Osteocyte (in vitro differentiated cells): ENCODE measurements around the gene RREB1. TPM values are rescaled to one million over a fixed set of nuclear protein-coding genes. Genes with fewer than 3 reads are reported as not detected.
A peak's percentile ranks its signal among the peaks of the same experiment; 100 is the strongest.

Experiments used
- DNase-seq: peaks from one replicate; pipeline ENCODE4 v3.0.0; 2021; ENCODE audit warnings: mixed read lengths; ENCODE audit not compliant: unreplicated experiment; ENCODE audit errors: extremely low spot score
- H3K27ac Mint-ChIP-seq: one replicate; pipeline ENCODE4 v1.8.0; 2021; ENCODE audit warnings: mild to moderate bottlenecking, mixed read lengths; ENCODE audit not compliant: unreplicated experiment
- H3K27me3 Mint-ChIP-seq: one replicate; pipeline ENCODE4 v1.8.0; 2021; ENCODE audit warnings: mixed read lengths; ENCODE audit not compliant: unreplicated experiment
- H3K36me3 Mint-ChIP-seq: one replicate; pipeline ENCODE4 v1.8.0; 2021; ENCODE audit warnings: mixed read lengths; ENCODE audit not compliant: unreplicated experiment
- H3K4me1 Mint-ChIP-seq: one replicate; pipeline ENCODE4 v1.8.0; 2021; ENCODE audit warnings: mixed read lengths; ENCODE audit not compliant: unreplicated experiment
- H3K4me3 Mint-ChIP-seq: one replicate; pipeline ENCODE4 v1.8.0; 2021; ENCODE audit warnings: mild to moderate bottlenecking, moderate library complexity, mixed read lengths; ENCODE audit not compliant: unreplicated experiment
- H3K9me3 Mint-ChIP-seq: one replicate; pipeline ENCODE4 v1.8.0; 2021; ENCODE audit warnings: mixed read lengths; ENCODE audit not compliant: unreplicated experiment
- total RNA-seq: library from RNA; stranded (reverse); gene quantifications from 2 replicates; pipeline ENCODE4 v1.2.1, GENCODE V29; 2021
- TF ChIP-seq, protein P1 (sequence below): fragments of 200-600 bp; sonication (generic); IDR thresholded peaks from 2 replicates; pipeline ENCODE4 v1.5.0; 2021; ENCODE audit warnings: antibody characterized with exemption, mild to moderate bottlenecking, moderate library complexity

The RREB1 gene
- total RNA-seq, 1 donor from 2014 or later = 29.9 TPM

DNA sequence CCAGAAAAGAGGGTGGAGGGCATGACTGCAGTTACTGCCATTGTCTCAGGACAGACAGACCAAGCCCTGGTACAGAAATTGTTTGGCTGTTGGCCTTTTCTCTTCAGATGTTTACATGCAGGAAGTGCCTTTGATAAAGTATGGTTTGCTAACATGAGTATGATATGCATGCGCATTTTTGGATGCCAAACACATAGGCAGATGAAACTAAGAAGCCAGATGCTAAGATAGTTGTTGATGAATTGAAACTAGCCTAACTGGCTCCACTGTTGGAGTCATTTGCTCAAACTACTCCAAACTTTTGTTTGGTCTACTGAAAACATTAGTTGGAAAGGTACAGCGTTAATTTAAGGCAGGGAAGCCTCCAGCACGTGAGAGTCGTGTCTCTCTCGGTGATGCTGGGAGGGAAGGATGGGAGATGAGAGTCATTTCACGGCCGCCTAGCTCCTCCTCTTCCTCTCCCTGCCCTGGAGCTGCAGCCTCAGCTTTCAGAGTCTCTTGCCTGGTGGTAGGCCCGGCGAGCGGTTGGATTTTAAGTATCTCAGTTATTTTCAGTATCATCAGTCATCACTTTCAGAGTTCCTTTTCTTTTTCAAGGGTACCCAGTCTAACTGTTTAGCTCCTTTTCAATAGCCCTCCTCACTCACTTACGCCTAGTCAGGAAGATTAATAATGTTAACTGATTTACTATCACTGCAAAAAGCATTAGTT, 29.7 kb downstream of the RREB1 start:
- no peaks in the 10 kb centered on the region for H3K36me3 Mint-ChIP-seq
- TF ChIP-seq, protein P1, sequence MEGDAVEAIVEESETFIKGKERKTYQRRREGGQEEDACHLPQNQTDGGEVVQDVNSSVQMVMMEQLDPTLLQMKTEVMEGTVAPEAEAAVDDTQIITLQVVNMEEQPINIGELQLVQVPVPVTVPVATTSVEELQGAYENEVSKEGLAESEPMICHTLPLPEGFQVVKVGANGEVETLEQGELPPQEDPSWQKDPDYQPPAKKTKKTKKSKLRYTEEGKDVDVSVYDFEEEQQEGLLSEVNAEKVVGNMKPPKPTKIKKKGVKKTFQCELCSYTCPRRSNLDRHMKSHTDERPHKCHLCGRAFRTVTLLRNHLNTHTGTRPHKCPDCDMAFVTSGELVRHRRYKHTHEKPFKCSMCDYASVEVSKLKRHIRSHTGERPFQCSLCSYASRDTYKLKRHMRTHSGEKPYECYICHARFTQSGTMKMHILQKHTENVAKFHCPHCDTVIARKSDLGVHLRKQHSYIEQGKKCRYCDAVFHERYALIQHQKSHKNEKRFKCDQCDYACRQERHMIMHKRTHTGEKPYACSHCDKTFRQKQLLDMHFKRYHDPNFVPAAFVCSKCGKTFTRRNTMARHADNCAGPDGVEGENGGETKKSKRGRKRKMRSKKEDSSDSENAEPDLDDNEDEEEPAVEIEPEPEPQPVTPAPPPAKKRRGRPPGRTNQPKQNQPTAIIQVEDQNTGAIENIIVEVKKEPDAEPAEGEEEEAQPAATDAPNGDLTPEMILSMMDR = no peak
- no peaks in the 10 kb centered on the region for H3K9me3 Mint-ChIP-seq
- peak overlapping the region; percentile 92 for H3K27ac Mint-ChIP-seq
- H3K4me1 Mint-ChIP-seq = peaks cover 52% of the 10 kb centered on the region
- H3K4me3 Mint-ChIP-seq = peak overlapping the region; percentile 67
- DNase-seq = peak; percentile 81
- H3K27me3 Mint-ChIP-seq = no peaks in the 10 kb centered on the region

DNA sequence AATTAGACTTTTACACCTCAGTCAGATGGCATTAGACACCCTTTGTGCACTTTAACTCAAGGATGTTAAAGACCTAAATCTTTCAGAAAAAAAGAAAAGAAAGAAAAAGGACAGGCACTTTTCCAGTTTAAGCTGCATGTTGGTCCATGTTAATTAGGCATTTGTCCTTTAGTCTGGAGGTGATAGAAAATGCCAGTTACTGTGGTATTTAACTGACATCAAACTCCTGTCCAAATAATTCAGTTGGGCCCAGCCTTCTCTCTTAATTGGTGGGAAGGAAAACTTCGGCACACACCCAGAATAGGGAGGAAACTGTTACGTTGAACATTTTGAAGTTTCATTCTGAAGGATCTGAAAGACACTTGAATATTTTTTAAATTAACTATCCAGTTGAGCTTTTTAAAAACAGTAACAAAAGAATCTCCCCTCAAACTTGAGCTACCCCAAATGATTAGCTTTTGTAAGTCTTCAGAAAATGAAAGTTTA, 30.3 kb downstream of the RREB1 start:
- Mint-ChIP-seq H3K27ac (peak overlapping the region; percentile 92), H3K27me3 (no peaks in the 10 kb centered on the region), H3K4me1 (peaks cover 52% of the 10 kb centered on the region), H3K4me3 (peak overlapping the region; percentile 67), H3K9me3 (no peaks in the 10 kb centered on the region), H3K36me3 (no peaks in the 10 kb centered on the region)
- TF ChIP-seq, protein P1 = no peak
- DNase-seq = peak; percentile 4

DNA sequence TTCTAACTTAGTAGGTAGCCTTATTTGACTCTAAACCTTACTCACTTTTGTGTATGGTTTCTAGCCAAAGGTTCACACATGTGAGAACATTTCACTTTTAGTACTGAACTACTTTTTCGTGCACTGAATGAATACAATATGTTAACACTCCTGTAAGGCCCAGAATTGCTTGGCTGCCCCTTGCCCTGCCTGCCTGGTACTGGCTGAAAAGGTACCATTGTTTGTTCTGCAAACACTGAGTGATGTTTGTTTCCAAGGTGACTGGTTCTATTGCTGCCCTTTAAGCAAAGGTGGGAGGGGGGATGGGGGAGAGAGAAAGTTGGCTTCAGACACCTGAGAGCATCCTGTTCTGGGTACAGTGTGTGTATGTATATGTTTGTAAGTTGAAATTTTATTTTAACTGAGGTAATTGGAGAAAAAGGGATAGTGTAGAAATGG, 31.2 kb downstream of the RREB1 start:
- TF ChIP-seq, protein P1 = no peak
- Mint-ChIP-seq H3K36me3 (no peaks in the 10 kb centered on the region), H3K27ac (peak overlapping the region; percentile 92), H3K4me3 (peak overlapping the region; percentile 14), H3K9me3 (no peaks in the 10 kb centered on the region), H3K4me1 (peaks cover 59% of the 10 kb centered on the region), H3K27me3 (no peaks in the 10 kb centered on the region)
- DNase-seq = peak; percentile 34

DNA sequence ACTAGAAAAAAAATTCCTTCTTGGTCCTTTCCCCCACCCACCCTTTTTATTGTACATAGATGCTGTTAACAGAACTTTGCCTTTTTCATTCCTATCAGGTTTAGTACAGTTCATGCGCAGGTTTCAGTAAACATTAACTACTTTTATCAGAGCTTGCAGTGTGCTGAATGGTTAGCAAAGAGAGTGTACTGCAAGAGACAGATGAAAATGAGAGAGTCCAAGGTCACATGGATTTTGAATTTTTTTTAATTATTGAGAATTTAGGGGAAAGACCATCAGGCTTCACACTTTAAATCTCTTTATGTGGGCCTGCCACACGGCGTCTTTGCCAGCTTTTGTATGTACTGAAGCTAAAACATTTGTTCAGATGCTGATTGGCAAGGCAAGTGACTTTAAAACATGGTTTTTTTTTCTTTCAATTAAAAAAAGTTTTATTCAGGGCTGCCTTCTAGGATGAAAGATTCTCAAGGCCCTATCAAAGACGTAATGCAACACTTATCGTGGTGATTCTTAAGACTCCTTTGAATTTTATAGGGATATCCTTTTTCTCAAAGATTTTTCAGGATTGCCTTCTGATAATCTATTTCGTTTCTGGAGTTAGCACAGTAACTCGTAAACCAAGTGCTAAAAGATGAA, 32.2 kb downstream of the RREB1 start:
- Mint-ChIP-seq H3K4me3 (peak overlapping the region; percentile 73), H3K4me1 (peaks cover 62% of the 10 kb centered on the region), H3K36me3 (no peaks in the 10 kb centered on the region), H3K27ac (peak overlapping the region; percentile 89), H3K9me3 (no peaks in the 10 kb centered on the region), H3K27me3 (no peaks in the 10 kb centered on the region)
- peak; percentile 3 for DNase-seq
- TF ChIP-seq, protein P1 = no peak
